Left lung (tissue), 10 donors: ENCODE results near the gene DENND1A. TPM values are rescaled to one million over a fixed set of nuclear protein-coding genes. Genes with fewer than 3 reads are reported as not detected.

ENCODE experiments used
- ATAC-seq: fragments of 200-7000 bp; cut with Tn5 transposase; one replicate; pipeline ENCODE4 v1.9.1; 2020; ENCODE audit warnings: moderate library complexity
- DNase-seq, 4 donors: peaks; one replicate each; pipeline ENCODE4 v3.0.0-alpha.2; 2013 to 2020
- H3K27ac ChIP-seq, 2 donors: fragments of 200-600 bp; sonication (generic) in 1 of 2; one replicate each; pipeline versions ENCODE4 v1.5.0 to v1.8.0; 2020 to 2021
- H3K27me3 ChIP-seq, 2 donors: fragments of 200-600 bp; sonication (generic) in 1 of 2; one replicate each; pipeline versions ENCODE4 v1.5.0 to v1.8.0; 2020 to 2021
- H3K36me3 ChIP-seq, 2 donors: fragments of 200-600 bp; sonication (generic) in 1 of 2; one replicate each; pipeline versions ENCODE4 v1.5.0 to v1.8.0; 2020 to 2021
- H3K4me1 ChIP-seq, 2 donors: fragments of 200-600 bp; one replicate each; pipeline ENCODE4 v1.8.0; 2021
- H3K4me3 ChIP-seq, 2 donors: fragments of 200-600 bp; sonication (generic) in 1 of 2; one replicate each; pipeline versions ENCODE4 v1.5.0 to v1.8.0; 2020 to 2021; ENCODE audit warnings: mild to moderate bottlenecking in 1 of 2
- H3K9me3 ChIP-seq, 2 donors: fragments of 200-600 bp; sonication (generic) in 1 of 2; one replicate each; pipeline versions ENCODE4 v1.5.0 to v1.8.0; 2020 to 2021
- CTCF ChIP-seq, 2 donors: fragments of 200-600 bp; sonication (generic) in 1 of 2; IDR thresholded peaks; one replicate each; pipeline versions ENCODE4 v1.5.0 to v1.8.0; 2021; ENCODE audit warnings: antibody characterized with exemption in 2 of 2
- intact Hi-C, 2 donors: fragments of 100-400 bp; cut with DNase I; formaldehyde crosslinking; loops; one replicate each; pipeline versions ENCODE4 v1.11.2 to v1.14.2; 2022
- polyA plus RNA-seq, 6 donors: library from polyadenylated mRNA; unstranded; fragments of 120-200 nt; gene quantifications; one replicate each; pipeline ENCODE4 v1.2.1, GENCODE V29; 2013; ENCODE audit not compliant: insufficient read length in 6 of 6
- total RNA-seq, 2 donors: library from RNA; stranded (reverse); fragmentation: NEBNext Ultra II Directional; extraction: Animal tissue kit (Norgen Biotek cat#: 25700); gene quantifications; one replicate each; pipeline ENCODE4 v1.2.1, GENCODE V29; 2021
- donor health status: DM: no; HTN: yes; CAD: no.
- donor health status: DM: no; HTN: no; CAD: no.

DENND1A gene
- total and polyA plus RNA-seq, 8 donors: 8.3 to 23.2 (median 9.7) TPM

GRCh38 chr9:123387686-123388085, 542.2 kb downstream of the DENND1A start:
- peak in 1 of 4 donors; percentile 65 for DNase-seq
- Histone ChIP-seq H3K27ac (no peak overlapping the region), H3K4me3 (no peak overlapping the region), H3K4me1 (peaks cover 0 to 4% of the 10 kb centered on the region in 2 donors), H3K9me3 (no peaks in the 10 kb centered on the region), H3K36me3 (peaks cover 0 to 16% of the 10 kb centered on the region in 2 donors), H3K27me3 (no peaks in the 10 kb centered on the region)
- no peak for TF ChIP-seq CTCF (IDR thresholded peaks at IDR 0.05)
- intact Hi-C loops: no loop called here
- ATAC-seq: no peak

GRCh38 chr9:123383512-123384170, 546.3 kb downstream of the DENND1A start:
- Histone ChIP-seq H3K36me3 (peaks cover 0 to 29% of the 10 kb centered on the region in 2 donors), H3K9me3 (no peaks in the 10 kb centered on the region), H3K27me3 (no peaks in the 10 kb centered on the region), H3K4me1 (peaks cover 0 to 4% of the 10 kb centered on the region in 2 donors), H3K4me3 (no peak overlapping the region), H3K27ac (no peak overlapping the region)
- no peak for ATAC-seq
- intact Hi-C loops: no loop called here
- DNase-seq: peak in 1 of 4 donors; percentile 63
- TF ChIP-seq CTCF (IDR thresholded peaks at IDR 0.05): no peak

GRCh38 chr9:123382653-123383511, 547.0 kb downstream of the DENND1A start:
- Histone ChIP-seq H3K27me3 (no peaks in the 10 kb centered on the region), H3K9me3 (no peaks in the 10 kb centered on the region), H3K36me3 (peaks cover 0 to 29% of the 10 kb centered on the region in 2 donors), H3K4me1 (peaks cover 0 to 2% of the 10 kb centered on the region in 2 donors), H3K27ac (no peak overlapping the region), H3K4me3 (no peak overlapping the region)
- ATAC-seq (no peak), DNase-seq (peak in 1 of 4 donors; percentile 62)
- no peak for TF ChIP-seq CTCF (IDR thresholded peaks at IDR 0.05)
- intact Hi-C loops: no loop called here

GRCh38 chr9:123380852-123381705, 548.8 kb downstream of the DENND1A start:
- Histone ChIP-seq H3K4me1 (no peaks in the 10 kb centered on the region), H3K27me3 (peaks cover 0 to 7% of the 10 kb centered on the region in 2 donors), H3K27ac (no peak overlapping the region), H3K9me3 (no peaks in the 10 kb centered on the region), H3K36me3 (peaks cover 0 to 29% of the 10 kb centered on the region in 2 donors), H3K4me3 (no peak overlapping the region)
- ATAC-seq: no peak
- DNase-seq: peak in 1 of 4 donors; percentile 65
- no peak for TF ChIP-seq CTCF (IDR thresholded peaks at IDR 0.05)
- intact Hi-C loops: no loop called here
